H9 (cell line): Measurements from ENCODE around the gene SLC23A1. TPM values are rescaled to one million over a fixed set of nuclear protein-coding genes. Genes with fewer than 3 reads are reported as not detected.

ENCODE experiments used
- DNase-seq: peaks from one replicate; pipeline ENCODE4 v3.0.0-alpha.2; 2017
- H2AFZ ChIP-seq: one replicate; pipeline ENCODE4 v1.6.1; 2013; ENCODE audit warnings: mild to moderate bottlenecking, low read length, control low read depth, moderate library complexity
- H2AK5ac ChIP-seq: 2 replicates; pipeline ENCODE4 v1.6.1; 2013; ENCODE audit warnings: low read length, control low read depth, mixed read lengths; ENCODE audit not compliant: insufficient read length
- H2BK120ac ChIP-seq: one replicate; pipeline ENCODE4 v1.6.1; 2013; ENCODE audit warnings: low read depth, mild to moderate bottlenecking, low read length, control low read depth, inconsistent platforms; ENCODE audit not compliant: poor library complexity, severe bottlenecking
- H2BK12ac ChIP-seq: 2 replicates; pipeline ENCODE4 v1.6.1; 2013; ENCODE audit warnings: low read length, control low read depth, mixed read lengths, low read depth; ENCODE audit not compliant: insufficient read length
- H2BK15ac ChIP-seq: 2 replicates; pipeline ENCODE4 v1.6.1; 2013; ENCODE audit warnings: low read depth, low read length, control low read depth
- H2BK20ac ChIP-seq: one replicate; pipeline ENCODE4 v1.6.1; 2013; ENCODE audit warnings: low read depth, mild to moderate bottlenecking, low read length, control low read depth, inconsistent platforms; ENCODE audit not compliant: poor library complexity, severe bottlenecking
- H2BK5ac ChIP-seq: 2 replicates; pipeline ENCODE4 v1.6.1; 2013; ENCODE audit warnings: low read length, control low read depth, mixed read lengths; ENCODE audit not compliant: insufficient read length
- H3K14ac ChIP-seq: 2 replicates; pipeline ENCODE4 v1.6.1; 2013; ENCODE audit warnings: low read length, control low read depth; ENCODE audit not compliant: insufficient read depth
- H3K18ac ChIP-seq: 2 replicates; pipeline ENCODE4 v1.6.1; 2013; ENCODE audit warnings: low read depth, mild to moderate bottlenecking, mixed read lengths, low read length, control low read depth; ENCODE audit not compliant: insufficient read length
- H3K23ac ChIP-seq: 2 replicates; pipeline ENCODE4 v1.6.1; 2013; ENCODE audit warnings: low read length, control low read depth, mixed read lengths, low read depth; ENCODE audit not compliant: insufficient read length
- H3K23me2 ChIP-seq: 2 replicates; pipeline ENCODE4 v1.6.1; 2013; ENCODE audit warnings: low read depth, mild to moderate bottlenecking, mixed read lengths, low read length, control low read depth; ENCODE audit not compliant: insufficient read length, poor library complexity, severe bottlenecking
- H3K27ac ChIP-seq: 2 replicates; pipeline ENCODE4 v1.5.1; 2013; ENCODE audit warnings: low read length, control low read depth, mixed read lengths, low read depth; ENCODE audit not compliant: insufficient read length
- H3K27me3 ChIP-seq: 2 replicates; pipeline ENCODE4 v1.6.1; 2013; ENCODE audit warnings: low read length, control low read depth, inconsistent platforms; ENCODE audit not compliant: insufficient read depth
- H3K4ac ChIP-seq: 2 replicates; pipeline ENCODE4 v1.6.1; 2013; ENCODE audit warnings: low read depth, mild to moderate bottlenecking, control low read depth, inconsistent platforms, low read length, moderate library complexity
- H3K4me1 ChIP-seq: 2 replicates; pipeline ENCODE4 v1.6.1; 2013; ENCODE audit warnings: low read length, control low read depth, inconsistent platforms; ENCODE audit not compliant: insufficient read depth
- H3K4me2 ChIP-seq: 2 replicates; pipeline ENCODE4 v1.6.1; 2013; ENCODE audit warnings: low read length, control low read depth, mixed read lengths; ENCODE audit not compliant: insufficient read length, insufficient read depth
- H3K56ac ChIP-seq: 2 replicates; pipeline ENCODE4 v1.6.1; 2013; ENCODE audit warnings: low read depth, mild to moderate bottlenecking, mixed read lengths, low read length, control low read depth; ENCODE audit not compliant: insufficient read length
- H3K79me1 ChIP-seq: 2 replicates; pipeline ENCODE4 v1.6.1; 2013; ENCODE audit warnings: low read depth, mild to moderate bottlenecking, moderate library complexity, low read length, control low read depth, inconsistent platforms; ENCODE audit not compliant: insufficient read depth, poor library complexity, severe bottlenecking
- H3K79me2 ChIP-seq: 2 replicates; pipeline ENCODE4 v1.6.1; 2013; ENCODE audit warnings: low read length, control low read depth, inconsistent platforms; ENCODE audit not compliant: insufficient read depth
- H3K9ac ChIP-seq: 2 replicates; pipeline ENCODE4 v1.6.1; 2013; ENCODE audit warnings: low read length, control low read depth, mixed read lengths; ENCODE audit not compliant: insufficient read length; ENCODE audit errors: extremely low read depth
- H3K9me3 ChIP-seq: one replicate; pipeline ENCODE4 v1.6.1; 2013; ENCODE audit warnings: low read depth, low read length, inconsistent platforms; ENCODE audit not compliant: control insufficient read depth
- H3T11ph ChIP-seq: one replicate; pipeline ENCODE4 v1.6.1; 2013; ENCODE audit warnings: mild to moderate bottlenecking, low read length, control low read depth, inconsistent platforms
- H4K20me1 ChIP-seq: one replicate; pipeline ENCODE4 v1.6.1; 2013; ENCODE audit not compliant: control insufficient read depth, insufficient read length, insufficient read depth
- H4K5ac ChIP-seq: 2 replicates; pipeline ENCODE4 v1.6.1; 2013; ENCODE audit warnings: low read depth, mild to moderate bottlenecking, mixed read lengths, low read length, control low read depth; ENCODE audit not compliant: insufficient read length
- H4K8ac ChIP-seq: replicated peaks from 2 replicates; pipeline ENCODE4 v1.6.1; 2013; ENCODE audit warnings: low read length, control low read depth, mixed read lengths, low read depth; ENCODE audit not compliant: insufficient read length
- H4K91ac ChIP-seq: 2 replicates; pipeline ENCODE4 v1.6.1; 2013; ENCODE audit warnings: low read depth, mild to moderate bottlenecking, moderate library complexity, mixed read lengths, low read length, control low read depth; ENCODE audit not compliant: insufficient read length
- H3K27ac Mint-ChIP-seq, 3 experiments: 2 replicates in 2 of 3; 3 replicates in 1 of 3; pipeline ENCODE4 v1.8.0; 2020 to 2021; ENCODE audit warnings: mixed read lengths in 3 of 3, mild to moderate bottlenecking in 1 of 3, moderate library complexity in 1 of 3
- H3K27me3 Mint-ChIP-seq: 2 replicates; pipeline ENCODE4 v1.8.0; 2021; ENCODE audit warnings: low read depth, mild to moderate bottlenecking, moderate library complexity, mixed read lengths
- H3K36me3 Mint-ChIP-seq, 3 experiments: 2 replicates in 2 of 3; 3 replicates in 1 of 3; pipeline ENCODE4 v1.8.0; 2020 to 2021; ENCODE audit warnings: low read depth in 3 of 3, mixed read lengths in 3 of 3; ENCODE audit not compliant: insufficient read depth in 1 of 3
- H3K4me1 Mint-ChIP-seq, 2 experiments: 2 replicates each; pipeline ENCODE4 v1.8.0; 2020; ENCODE audit warnings: mixed read lengths in 2 of 2
- H3K4me3 Mint-ChIP-seq, 2 experiments: 2 replicates in 1 of 2; 3 replicates in 1 of 2; pipeline ENCODE4 v1.8.0; 2020 to 2021; ENCODE audit warnings: mild to moderate bottlenecking in 2 of 2, mixed read lengths in 2 of 2, moderate library complexity in 1 of 2
- H3K9me3 Mint-ChIP-seq, 2 experiments: 2 replicates in 1 of 2; 3 replicates in 1 of 2; pipeline ENCODE4 v1.8.0; 2020; ENCODE audit warnings: mild to moderate bottlenecking in 2 of 2, mixed read lengths in 2 of 2, moderate library complexity in 1 of 2
- CTCF ChIP-seq: fragments of 200-600 bp; sonication (generic); conservative IDR thresholded peaks from 3 replicates; pipeline ENCODE4 v1.8.0; 2021; ENCODE audit warnings: antibody characterized with exemption, mild to moderate bottlenecking
- WGBS: extraction: QIAGEN DNeasy Blood & Tissue Kit; methylation state at CpG from one replicate; pipeline ENCODE4 v1.1.7; 2013; ENCODE audit warnings: missing lambda C conversion rate, low lambda C conversion rate, mixed read lengths; ENCODE audit not compliant: insufficient read length; ENCODE audit errors: extremely low coverage; 5-methylcytosine and 5-hydroxymethylcytosine counted together
- total RNA-seq: library from RNA; stranded (reverse); gene quantifications from 2 replicates; pipeline ENCODE4 v1.2.1, GENCODE V29; 2021

Gene SLC23A1
- total RNA-seq, 1 experiment from 2014 or later: not detected

GRCh38 chr5:139425497-139425896 lies 42.4 kb upstream of the SLC23A1 start:
- Histone ChIP-seq H2AFZ (no peak overlapping the region), H2BK5ac (no peak overlapping the region), H2BK20ac (no peak overlapping the region), H2BK120ac (no peak overlapping the region), H3K9me3 (no peaks in the 10 kb centered on the region), H3K4me2 (no peak overlapping the region), H3K27me3 (no peaks in the 10 kb centered on the region), H3K79me2 (no peaks in the 10 kb centered on the region), H3K56ac (no peak overlapping the region), H3K23ac (no peak overlapping the region), H2AK5ac (no peak overlapping the region), H3T11ph (no peak overlapping the region), H3K4me1 (no peaks in the 10 kb centered on the region), H3K14ac (no peak overlapping the region), H3K4ac (no peak overlapping the region), H4K8ac (no peak overlapping the region), H4K91ac (no peak overlapping the region), H3K23me2 (no peaks in the 10 kb centered on the region), H3K9ac (no peak overlapping the region), H3K79me1 (no peaks in the 10 kb centered on the region), H4K5ac (no peak overlapping the region), H2BK12ac (no peak overlapping the region), H4K20me1 (no peaks in the 10 kb centered on the region), H2BK15ac (no peak overlapping the region), H3K27ac (no peak overlapping the region), H3K18ac (no peak overlapping the region)
- H3K27me3 Mint-ChIP-seq: no peaks in the 10 kb centered on the region
- no peak overlapping the region for H3K4me3 Mint-ChIP-seq
- no peak overlapping the region; a peak in 1 of 7 replicates for H3K27ac Mint-ChIP-seq
- no peak for TF ChIP-seq CTCF
- DNase-seq: no peak
- peaks cover 5 to 63% (median 51%) of the 10 kb centered on the region in 3 experiments for H3K36me3 Mint-ChIP-seq
- WGBS: no CpG with 5 or more reads among the region's 5 CpGs
- H3K4me1 Mint-ChIP-seq: peaks cover 0 to 4% of the 10 kb centered on the region in 2 experiments; a peak in 1 of 4 replicates
- no peaks in the 10 kb centered on the region for H3K9me3 Mint-ChIP-seq
